NCI-H1694 (cell line): ENCODE measurements around the gene RPL22.

Experiments
- DNase-seq: peaks from one replicate; lab custom pipeline; 2025; lab: John Stamatoyannopoulos, UW

RPL22 gene

DNA sequence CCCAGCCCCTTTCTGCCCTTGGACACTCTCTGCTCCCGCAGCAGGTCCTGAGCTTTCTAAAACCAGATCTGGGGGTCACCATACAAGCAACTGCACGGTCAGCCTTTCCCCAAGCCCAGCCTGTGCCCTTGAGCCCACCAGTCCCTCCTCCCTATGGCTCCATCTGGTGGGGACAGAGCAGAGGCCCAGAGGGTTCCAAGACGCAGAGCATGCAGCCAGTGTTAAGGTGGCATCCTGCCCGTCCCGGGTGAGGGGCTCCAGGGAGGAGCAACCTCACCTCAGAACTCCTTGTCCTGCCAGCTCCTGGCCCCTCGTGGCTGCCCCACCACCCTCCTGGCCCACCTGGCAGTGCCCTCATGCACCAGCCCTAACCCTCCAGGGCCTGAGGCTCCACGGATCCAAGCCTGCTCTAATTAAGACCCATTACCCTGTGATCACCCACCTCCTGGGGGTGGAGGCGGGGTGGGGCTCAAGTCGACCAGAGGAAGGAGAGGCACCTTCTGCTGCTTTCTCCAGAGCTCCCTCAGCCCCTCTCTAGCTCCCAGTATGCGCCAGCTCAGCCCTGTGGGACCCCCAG lies 27.8 kb downstream of the RPL22 start:
- no peak for DNase-seq

DNA sequence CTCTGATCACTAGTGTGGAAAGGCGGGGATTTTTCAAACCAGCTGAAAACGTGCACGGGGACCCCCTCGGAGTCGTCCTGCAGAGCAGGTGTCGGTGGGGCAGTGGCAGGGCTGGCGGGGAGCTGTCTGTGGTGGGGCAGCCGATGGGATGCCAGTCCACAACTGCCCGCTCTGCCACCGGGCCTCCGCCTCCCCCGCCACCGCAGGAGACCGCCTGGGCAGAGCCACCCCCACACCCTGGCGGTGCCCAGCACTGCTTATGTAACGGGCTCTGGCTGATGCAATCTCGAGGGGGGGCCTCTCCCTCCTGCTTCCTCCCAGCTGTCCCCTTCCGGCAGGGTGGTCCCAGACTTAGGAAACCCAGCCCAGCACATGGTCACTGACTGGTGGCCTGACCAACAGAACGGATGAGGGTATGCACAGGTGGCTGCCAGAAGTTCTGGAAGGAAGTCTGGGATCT lies 28.6 kb downstream of the RPL22 start:
- no peak for DNase-seq

DNA sequence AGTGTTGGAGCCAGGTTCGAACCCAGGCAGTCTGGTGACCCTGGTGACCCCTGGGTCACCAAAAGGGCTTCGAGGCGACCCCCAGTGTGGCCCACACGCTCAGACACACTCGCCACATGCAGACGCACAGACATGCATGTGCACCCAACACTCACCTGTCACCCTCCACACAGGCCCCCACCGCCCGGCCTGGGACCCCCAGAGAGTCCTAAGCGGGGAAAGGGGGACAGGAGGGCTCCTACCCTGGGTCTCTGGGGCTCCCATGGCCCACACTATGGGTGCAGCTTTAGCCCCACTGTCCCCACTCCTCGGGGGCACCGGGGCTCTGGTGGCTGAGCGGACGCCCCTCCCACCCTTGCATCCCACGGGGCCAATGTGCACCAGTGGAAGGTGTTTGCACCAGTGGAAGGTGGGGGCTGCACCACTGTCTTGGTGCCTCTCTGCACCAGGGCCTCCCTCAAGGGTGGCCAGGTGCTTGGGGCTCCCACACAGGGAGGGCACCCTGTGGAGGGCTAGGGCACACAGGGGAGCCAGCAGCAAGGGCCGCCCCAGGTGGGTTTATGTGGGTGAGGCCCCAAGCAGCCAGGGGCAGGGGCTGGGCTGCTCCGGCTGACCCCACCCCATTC lies 29.2 kb downstream of the RPL22 start:
- DNase-seq: no peak

DNA sequence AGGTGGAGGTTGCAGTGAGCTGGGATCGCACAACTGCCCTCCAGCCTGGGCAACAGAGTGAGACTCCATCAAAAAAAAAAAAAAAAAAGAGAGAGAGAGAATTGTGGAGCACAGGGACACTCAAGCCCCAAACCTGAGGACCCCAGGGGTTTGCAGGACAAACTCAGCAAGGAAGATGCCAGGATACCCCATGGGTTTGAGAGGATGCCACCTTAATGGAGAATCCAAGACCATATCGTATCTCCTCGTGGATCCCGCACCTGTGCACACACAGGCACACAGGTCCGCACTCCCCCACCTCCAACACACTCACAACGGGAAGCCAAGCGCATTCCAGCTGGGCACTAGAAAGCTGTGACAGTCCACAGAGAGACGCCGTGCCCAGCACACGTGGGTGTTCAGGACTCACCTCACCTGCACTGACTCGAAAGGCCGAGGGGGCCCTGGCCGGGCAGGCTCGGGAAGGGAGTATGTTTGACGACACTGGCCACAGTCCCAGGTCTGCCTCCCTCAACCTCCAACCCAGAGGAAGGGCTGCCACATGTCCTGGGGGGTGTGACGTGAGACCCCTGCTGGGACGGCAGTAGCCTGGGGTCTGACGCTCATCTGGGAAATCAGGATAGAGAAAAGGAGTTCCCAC lies 30.3 kb downstream of the RPL22 start:
- DNase-seq: no peak

DNA sequence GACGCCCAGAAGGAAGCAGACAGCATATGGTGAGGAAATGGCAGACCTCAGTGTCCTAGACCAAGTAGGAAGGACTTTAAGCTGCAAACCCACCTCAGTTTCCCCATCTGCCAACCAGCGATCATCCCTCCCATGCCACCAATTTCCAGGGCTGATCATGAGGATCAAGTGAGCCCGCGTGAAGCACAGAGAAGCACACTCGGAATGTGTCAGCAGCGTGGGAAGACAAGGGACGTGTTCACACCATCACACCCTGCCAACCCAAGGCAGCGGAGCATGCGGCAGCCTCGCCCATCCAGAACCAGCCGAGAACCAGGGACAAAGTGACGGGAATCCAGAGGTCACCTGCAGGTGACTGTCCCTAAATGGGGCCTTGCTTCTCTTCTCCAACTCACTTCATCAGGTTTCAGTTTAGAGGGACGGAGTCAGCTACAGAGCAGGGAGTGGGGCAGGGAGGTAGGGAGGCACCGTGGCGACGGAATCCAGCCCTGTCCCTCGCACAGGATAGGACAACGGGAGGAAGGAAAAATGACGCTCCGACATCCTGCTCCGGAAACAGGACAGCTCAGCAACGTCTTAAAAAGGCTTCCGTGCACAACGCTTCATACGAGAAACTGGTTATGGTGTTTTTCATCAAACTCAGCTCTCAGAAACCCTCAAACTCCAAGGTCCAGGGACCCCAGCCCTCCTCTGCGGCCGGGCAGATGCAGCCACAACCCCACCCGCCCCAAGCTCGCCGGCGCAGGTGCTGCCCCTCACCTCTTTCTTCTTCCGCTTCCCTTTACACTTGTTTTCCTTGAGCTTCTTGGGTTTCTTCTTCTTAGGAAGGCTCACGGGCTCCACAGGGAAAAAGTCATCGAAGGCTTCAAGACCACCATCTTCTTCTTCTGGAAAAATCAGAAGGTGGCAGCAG lies 31.7 kb downstream of the RPL22 start:
- no peak for DNase-seq

DNA sequence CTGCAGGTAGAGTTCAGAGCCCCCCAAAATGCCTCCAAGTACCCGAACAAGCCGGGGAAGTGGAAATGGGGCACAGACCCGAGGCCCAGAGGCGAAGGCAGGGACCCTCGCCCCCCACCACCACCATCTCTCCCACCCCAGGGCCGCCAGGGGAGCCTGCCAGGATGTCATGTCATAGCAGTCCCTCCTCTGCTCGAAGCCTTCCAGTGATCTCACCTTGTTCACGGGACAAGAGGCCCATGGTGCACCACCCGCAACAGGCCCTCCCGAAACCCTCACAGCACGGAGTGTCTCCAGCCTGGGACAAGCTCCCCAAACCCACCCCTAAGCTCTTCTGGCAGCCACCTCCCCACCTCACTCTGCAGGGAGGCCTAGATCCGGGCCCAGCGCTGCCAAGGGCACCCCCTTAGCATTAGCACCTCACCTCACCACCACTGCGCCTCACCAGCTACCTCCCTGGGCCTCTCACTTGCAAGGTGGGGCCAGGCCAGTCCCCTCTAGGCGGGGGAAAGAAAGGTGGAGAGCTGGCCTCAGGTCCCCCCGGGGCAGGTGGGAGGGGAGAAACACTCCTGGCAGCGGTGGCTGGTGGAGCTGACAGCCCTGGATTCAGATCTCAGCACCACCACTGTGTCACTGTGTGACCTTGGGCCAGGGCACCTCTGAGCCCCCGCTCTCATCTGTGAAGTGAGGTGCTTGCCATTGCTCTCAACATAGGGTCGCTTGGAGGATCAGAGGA lies 32.6 kb downstream of the RPL22 start:
- no peak for DNase-seq

DNA sequence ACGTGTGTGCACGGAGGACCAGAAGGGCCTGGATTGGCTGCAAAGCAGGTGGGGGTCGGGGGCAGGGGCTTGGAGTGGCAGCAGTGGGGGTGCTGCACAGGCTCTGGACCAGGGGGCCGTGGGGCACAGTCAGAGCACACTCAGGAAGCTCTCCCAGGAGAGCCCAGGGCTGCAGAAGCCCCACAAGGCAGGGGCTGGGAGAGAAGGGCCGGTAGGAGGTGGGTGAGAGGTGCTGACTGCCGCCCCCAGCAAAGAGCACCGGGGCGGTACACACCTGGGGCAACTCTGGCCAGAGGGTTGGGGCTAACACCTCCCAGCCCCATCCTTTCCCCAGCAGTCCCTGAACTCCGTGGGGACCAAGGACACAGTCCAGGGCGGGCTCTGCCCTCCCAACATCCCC lies 33.2 kb downstream of the RPL22 start:
- no peak for DNase-seq

DNA sequence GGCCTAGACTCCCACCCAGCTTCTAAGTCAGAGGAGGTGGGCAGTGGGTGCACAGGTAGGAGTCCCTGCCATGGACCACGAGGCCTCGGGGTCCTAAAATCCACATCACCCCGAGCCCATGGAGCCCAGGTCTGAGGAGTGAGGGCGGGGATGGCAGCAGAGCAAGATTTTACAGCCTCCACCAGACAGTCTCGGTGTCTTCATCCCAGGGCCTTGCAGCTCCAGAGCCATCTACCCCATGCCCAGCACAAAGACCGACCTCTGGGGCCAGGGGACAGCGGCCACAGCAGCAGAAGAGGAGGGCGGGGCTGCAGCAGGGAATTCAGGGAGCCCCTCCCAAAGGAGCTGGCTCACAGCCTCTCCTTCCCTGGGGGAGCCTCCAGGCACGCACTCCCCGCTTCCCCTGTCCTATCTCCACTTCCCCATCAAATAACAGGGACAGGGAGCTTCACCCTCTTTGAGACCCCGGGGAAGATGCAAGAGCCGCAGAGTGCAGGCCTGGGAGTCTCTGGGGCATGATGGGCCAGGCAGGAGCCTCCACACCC lies 33.9 kb downstream of the RPL22 start:
- no peak for DNase-seq

DNA sequence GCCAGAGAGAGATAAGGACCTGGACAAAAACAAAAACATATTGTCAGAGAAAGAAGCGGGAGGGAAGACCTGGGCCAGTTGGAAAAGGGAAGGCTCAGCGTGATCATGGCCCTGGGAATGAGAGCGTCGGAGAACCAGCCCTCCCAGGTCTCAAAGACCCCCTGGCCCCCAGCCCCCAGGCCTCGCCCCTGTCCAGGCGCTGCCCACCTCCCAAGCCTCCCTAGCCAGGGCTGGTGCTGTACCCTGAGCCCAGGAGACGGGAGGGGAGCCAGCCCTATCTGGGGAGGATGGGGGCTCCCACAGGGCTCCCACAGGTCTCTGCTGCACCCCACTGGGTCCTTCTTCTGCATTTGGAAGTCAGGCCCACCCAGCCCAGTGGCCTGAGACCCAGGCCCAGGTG lies 34.4 kb downstream of the RPL22 start:
- no peak for DNase-seq

DNA sequence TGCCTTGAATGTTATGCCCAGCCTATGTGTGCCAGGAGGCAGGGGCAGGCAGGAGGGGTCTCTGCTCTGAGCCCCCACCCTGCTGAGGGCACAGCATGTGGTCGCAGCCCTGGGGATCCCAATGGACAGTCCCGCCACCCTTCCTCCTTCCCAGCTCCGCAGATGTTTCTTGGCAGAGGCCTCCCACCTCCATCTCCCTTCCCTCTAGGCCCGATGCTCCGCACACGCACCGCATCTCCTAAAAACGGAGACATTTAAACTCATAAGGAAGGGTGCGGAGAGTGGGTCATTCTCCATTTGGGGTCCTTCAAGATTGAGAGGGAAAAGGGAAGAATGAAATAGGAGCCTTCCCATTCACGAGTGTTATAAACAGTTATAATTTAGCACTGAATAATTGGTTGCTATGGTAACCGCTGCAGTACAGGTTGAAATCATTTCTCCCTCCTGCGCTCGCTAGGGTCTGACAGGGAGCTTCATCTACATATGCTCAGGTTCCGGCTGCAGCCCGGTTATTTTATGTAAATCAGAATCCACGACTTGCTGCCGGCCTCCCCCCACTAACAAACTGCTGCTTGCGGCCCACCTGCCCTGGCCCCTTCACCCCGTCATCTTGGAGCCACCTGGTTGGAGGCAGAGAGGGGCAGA lies 35.3 kb downstream of the RPL22 start:
- no peak for DNase-seq

DNA sequence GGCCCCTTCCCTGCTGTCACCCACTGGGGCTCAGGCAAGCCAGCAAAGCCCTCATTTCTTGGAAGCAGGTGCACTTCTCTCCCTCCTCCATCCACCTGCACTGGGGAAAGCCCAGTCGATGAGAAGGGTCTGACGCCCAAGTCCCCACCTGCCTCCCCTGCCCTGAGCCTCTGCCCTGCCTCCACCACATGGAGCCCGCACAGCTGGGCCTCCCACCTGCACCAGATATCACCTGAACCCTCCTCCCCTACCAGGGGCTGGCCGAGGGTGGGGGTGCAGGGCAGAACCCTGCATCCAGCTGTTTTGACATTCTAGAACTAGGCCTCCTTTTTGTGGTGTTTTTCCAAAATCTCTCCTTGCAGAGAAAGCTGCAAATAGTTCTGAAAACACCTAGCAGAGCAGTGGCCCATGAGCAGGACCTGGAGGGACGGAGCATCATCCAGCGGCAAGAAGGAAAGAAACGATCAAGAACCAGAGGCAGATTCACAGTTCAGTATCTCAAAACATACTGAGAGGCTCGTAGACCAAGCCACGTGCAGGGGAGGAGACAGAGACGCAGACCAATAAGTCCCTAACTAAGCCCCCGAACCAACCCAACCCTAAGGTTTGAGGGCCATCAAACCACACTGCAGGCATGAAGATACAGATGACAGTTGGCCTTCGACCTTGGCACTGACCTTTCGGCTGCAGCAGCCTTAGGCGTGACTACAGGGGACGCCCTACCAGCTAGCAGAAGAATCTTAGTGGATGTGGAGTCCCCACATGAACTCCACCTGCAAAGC lies 36.0 kb downstream of the RPL22 start:
- no peak for DNase-seq

DNA sequence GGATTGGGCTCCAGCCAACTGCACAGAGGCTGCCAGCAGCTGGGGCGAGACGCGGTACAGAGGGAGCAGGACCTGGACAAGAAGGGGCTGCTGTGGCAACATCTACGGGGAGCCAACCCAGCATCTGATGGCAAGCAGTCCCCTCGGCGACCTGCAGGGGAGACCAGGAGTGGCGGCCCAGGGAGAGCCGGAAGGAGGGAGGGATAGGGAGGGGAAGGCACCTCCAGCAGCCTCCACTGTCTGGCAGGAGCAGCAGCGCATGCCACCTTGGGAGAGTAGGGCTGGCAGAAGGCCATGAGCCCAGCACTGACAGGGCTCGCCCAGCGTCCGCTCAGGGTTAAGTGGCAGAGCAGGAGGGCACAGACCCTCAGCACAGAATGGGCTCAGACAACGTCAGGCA lies 36.6 kb downstream of the RPL22 start:
- DNase-seq: peak; percentile 36

DNA sequence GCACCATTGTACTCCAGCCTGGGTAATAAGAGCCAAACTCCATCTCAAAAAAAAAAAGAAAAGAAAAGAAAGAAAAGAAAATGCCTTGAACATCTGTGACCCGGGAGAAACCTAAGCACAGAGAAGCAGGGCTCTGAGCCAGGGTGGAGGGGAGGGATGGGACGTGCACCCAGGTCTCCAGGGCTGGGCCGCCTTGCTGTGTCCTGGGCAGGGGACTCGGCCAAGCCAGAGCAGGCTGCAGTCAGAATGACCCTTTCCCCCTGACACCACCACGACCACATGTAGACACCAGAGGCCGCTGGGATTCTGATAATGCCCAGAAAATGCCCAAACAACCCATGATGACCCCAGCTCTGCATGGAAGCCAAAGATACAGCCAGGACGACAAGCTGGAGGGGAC lies 37.1 kb downstream of the RPL22 start:
- DNase-seq: no peak

DNA sequence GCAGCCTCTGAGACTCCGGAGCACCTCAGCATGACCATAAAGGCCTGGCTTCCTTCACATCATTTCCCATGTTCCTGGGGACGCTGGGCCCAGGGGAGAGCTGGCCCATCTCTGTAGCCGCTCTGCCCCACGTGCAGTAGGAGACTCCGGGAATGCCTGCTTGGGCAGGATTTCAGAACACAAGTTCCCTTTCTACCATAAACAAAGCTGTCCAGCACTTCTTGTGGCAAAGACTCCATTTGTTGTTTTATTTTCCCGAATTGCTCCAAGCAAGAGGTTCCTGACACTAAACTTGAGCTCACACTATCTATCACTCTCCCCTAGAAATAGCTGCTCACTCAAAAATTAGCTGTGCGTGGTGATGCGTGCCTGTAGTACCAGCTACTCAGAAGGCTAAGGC lies 41.2 kb downstream of the RPL22 start:
- DNase-seq: no peak

DNA sequence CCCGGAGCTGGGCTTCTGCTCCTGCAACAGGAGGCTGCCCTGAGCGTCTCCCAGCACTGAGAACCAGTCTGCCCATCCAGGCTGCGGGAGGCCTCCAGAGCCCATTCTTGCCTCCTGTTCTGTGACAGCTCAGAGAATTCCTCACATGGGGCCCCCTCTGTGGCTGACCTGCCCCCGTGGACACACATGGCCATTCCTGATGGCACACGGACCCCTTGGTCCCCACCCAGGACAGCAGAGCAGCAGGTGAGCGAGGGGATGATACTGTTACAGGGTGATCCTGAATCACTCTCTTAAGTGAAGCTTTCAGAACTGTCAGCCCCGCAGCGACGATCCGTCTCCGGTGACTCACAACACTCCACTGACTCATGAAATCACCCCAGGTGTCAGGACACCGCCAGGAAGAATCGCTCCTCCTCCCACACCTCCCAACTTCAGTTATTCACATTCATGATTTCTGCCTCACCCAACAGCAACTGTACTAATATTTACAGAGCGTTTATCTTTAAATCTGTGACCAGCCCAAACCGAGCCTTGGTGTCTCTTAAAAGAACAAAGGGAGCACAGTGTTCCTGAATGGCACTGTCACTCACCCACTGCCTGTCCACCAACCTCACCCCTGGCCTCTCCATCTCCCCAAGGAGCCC lies 41.7 kb downstream of the RPL22 start:
- DNase-seq: no peak

DNA sequence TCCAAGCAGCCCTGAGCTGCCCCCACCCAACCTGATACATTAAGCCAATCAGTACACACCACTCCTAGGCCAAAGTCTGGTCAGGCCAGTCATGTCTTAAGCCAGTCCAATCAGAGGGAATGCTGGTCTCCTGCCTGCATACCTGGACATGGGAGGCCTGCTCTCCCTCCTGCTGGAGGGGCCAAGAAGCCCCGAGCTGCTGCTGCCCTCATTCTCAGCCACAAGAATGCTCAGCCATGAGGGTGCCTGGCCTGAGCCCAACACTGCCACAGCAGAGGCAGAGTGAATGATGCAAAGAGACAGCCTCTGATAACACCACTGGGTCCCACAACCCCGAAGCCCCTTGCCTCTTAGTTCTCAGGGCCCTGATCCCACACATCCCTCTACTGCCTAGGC lies 42.3 kb downstream of the RPL22 start:
- DNase-seq: no peak

DNA sequence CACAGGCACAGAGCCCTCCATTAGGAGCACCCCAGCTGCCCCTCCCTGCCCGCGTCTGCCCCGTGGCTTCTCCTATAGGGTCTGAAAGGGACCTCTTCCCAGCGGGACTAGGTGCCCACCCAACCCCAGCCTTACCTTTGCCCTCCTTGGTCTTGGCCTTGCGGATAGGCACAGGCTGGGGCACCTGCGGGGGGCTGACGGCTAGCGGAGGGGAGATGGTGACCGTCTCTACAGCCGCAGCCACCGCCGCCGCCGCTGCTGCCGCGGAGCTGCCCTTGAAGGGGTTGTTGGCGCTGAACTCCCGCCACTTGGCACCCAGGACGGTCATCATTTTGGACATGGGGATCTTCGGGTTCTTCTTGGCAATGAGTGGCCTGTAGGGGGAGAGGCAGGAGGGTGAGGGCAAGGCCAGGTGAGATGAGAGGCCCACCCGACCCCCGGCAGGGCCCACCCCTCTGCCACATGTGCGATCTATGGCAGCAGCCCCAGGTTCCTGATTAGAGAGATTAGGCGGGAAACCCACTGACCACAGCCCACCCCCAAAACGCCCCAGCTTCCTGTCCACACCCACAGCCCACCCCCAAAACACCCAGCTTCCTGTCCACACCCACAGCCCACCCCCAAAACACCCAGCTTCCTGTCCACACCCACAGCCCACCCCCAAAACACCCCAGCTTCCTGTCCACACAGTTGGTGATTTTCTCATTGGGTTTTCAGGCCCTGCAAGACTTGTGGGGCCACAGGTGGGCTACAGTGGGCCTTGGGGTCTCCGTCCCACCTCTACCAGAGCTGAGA lies 44.7 kb downstream of the RPL22 start:
- no peak for DNase-seq

DNA sequence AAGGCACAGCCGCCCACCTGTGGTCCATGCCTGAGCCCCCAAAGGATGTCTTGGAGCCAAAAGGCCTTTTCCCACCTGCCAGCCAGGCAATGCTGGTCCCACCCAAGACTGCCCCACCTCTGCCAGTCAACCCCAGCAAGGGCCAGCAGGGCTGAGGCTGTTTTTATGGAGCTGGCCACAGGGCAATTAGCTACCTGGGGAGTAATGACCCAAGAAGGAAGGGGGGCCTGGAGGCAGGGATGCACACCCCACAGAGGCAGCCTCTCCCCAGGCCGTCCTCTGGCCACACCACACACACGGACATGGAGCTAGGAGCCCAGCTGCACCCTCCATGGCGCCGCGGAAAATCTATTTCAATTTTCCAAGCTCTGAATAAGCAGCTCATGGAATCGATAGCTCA lies 46.5 kb downstream of the RPL22 start:
- DNase-seq: no peak

DNA sequence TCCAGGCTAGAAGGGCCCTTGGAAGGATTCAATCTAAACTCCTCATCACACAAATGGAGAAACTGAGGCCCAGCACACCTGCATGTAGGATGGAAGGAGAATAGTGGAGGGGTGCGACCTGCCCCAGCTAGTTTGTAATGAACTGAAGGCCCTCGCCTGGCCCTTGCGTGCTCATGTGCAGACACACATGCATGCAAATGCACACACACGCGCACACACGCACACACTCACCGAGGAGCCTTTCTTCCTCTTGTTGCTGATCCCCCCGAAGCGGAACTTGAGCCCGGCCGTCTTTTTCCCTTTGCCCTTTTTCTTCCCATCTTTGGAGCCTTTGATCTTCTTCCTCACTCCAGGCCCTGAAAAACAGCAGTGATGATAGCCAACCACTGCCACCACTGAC lies 47.2 kb downstream of the RPL22 start:
- no peak for DNase-seq
